SW 1271 (cell line): ENCODE results near the gene KCNT2.
"Not testable (repeated sequence)": the region's sequence is repeated elsewhere in the genome, so short reads cannot be mapped to it uniquely, and the experiment has no call there.

Experiments
- DNase-seq, 2 experiments: peaks; one replicate each; lab custom pipeline; 2025; lab: John Stamatoyannopoulos, UW

The KCNT2 gene

DNA sequence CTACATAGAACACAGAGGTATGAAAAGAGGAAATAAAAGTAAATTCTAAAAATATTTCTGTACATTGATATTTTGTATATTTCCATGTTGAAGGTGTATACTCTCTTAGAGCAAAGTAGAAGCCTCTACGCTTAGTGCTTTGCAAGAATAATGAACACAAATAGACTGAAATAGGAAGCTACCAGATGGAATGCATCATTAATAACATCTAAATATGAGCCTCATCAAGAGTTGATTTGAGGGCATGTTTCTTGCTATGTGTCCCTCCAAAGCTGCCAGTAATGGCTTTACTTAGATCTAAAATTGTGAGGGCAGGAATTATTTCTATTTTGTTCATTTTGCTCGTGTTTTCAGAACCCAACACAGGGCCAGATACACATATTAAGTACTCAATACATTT lies 94.4 kb downstream of the KCNT2 start:
- DNase-seq: no peak

GRCh38 chr1:196510451-196510850 lies 97.8 kb downstream of the KCNT2 start:
- DNase-seq: no peak

DNA sequence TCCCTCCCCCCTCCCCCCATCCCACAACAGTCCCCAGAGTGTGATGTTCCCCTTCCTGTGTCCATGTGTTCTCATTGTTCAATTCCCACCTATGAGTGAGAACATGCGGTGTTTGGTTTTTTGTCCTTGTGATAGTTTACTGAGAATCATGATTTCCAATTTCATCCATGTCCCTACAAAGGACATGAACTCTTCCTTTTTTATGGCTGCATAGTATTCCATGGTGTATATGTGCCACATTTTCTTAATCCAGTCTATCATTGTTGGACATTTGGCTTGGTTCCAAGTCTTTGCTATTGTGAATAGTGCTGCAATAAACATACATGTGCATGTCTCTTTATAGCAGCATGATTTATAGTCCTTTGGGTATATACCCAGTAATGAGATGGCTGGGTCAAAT lies 104.0 kb downstream of the KCNT2 start:
- not testable (repeated sequence) for DNase-seq

GRCh38 chr1:196502437-196502836 lies 105.8 kb downstream of the KCNT2 start:
- DNase-seq: no peak

DNA sequence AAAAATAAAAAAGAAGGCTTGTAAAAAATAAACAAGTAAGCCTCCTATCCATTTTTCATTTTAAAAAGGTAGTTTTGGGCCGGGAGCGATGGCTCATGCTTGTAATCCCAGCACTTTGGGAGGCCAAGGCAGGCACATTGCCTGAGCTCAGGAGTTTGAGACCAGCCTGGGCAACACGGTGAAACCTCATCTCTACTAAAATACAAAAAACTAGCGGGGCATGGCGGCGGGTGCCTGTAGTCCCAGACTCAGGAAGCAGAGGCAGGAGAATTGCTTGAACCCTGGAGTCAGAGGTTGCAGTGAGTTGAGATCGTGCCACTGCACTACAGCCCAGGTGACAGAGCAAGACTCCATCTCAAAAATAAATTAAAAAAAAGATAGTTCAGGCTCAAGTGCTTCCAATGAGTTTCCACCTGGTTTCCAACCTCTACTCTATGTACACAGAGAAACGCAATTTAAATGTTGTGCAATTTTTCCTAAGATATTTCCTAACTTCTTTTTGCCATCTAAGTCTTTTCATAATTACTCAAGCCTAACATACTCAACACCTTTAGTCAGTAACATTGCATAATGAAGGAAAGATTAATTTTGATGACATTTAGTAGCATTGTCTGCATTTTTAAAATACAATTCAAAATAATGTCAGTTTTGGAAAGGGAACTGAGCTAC lies 106.3 kb downstream of the KCNT2 start:
- DNase-seq: no peak

GRCh38 chr1:196497817-196498216 lies 110.4 kb downstream of the KCNT2 start:
- no peak for DNase-seq

DNA sequence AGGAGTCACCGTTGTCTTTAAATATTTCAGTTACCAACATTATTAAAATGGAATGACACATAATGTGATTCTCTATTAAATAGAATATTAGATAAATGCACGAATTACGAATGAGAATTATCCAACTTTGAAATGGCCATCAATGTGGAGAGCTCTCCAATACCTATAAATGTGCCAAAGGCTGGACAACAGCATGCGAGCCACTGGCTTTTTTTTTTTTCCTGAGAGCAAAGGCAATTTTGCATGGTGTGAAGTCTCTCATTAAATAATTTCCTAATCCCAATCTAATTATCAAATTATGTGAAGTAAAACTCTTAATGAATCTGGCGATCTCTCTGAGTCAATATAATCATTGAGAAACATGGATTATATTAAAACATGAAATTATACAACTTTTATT lies 113.5 kb downstream of the KCNT2 start:
- DNase-seq: no peak

DNA sequence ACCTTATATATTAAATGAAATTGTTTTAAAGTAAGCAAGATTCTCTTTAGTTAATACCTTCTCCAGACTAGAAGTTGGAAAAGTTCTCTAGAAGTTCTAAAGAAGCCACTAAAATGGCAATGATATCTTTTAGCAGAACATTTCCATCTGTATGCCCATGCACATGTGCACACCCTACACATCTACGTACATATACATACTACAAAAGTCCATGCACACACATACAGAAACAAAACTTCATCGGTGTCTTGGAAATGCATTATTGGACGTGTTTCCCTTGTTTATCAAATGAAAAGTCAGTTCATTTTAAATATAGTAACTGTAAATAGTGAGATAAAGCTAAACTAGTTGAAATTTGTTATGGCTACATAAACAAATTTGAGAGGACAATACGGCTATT lies 114.4 kb downstream of the KCNT2 start:
- DNase-seq: no peak

DNA sequence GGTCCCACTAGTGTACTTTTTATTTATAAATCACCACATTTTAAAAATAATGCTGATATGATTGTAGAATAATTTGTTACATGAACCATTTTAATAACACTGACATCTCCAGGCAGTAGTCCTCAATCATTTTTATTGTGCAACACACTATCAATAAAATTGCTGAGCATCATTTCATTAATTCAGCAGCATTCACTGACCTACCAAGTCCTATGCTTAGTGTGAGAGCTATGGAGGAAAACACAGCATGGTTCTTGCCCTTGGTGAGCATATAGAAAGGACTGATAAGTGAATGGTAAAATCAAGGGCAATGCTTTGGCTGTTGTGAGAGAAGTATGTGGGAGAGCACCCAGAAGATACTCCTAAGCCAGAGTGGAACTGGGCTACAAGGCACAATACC lies 119.7 kb downstream of the KCNT2 start:
- DNase-seq: no peak

DNA sequence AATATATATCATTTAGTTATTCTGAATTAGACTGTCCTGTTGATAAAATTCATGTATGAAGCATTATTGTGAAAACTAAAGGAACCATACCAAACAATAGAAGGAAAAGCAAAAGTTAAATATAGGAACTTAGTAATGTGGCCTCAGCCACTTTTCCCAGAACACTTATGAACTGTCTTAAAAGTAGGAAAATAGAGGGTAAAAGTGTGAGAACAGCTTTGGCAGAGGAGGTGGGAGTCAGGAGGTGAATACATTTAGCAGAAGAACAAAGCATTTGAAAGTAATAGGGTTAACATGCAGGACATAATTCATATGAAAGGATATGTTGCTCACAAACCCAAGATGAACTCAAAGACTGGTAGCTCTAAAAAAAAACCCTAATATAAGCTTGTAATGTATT lies 121.9 kb downstream of the KCNT2 start:
- DNase-seq: no peak

GRCh38 chr1:196481616-196482015 lies 126.6 kb downstream of the KCNT2 start:
- no peak for DNase-seq

GRCh38 chr1:196477262-196477661 lies 131.0 kb downstream of the KCNT2 start:
- no peak for DNase-seq

DNA sequence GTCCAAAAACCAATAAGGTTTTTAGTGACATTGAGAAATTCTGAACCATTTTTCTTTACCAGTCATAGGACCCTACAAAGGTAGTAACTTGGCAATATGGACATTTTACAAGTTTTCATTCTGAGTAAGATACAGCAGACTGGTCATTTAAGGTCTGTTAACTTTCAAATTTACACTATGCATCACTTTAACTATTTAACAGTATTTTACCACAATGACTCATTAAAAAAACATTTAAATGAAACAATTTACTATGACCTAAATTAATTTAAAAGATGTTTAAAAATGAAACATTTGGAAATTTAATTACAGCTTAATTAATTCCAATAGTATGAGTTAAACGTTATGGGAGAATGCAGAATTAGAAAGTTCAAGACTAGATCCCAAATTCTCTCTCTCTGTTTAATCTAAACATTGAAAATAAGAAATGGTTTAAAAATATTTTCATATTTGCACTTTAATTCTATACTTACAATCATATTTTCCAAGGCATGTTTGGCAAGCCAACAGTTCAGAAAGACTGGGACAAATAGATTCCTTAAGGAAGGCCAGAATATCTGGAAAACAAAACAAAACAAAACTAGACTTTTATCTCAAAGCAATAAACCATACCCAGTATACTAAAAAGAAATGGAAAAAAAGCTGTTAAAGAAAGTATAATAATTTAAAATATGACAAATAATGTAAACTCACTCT lies 140.9 kb downstream of the KCNT2 start:
- DNase-seq: no peak

DNA sequence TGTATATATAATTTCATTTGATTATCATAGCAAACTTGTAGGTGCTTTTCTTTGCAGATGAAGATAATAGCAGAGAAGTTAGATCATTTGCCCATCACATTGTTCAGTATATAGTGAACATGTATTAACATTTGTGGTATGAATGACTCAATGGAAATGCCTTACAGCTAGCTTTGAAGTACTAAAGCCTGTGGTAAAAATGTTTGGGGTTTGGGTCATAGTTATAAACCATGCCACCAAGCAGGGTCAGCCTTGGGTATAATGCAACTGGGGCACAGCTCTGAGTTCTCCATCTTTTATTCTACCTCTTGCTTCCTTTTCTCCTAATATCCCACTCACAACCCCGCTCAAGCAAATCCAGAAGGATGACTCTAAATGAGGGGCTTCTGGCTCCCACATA lies 141.6 kb downstream of the KCNT2 start:
- no peak for DNase-seq

DNA sequence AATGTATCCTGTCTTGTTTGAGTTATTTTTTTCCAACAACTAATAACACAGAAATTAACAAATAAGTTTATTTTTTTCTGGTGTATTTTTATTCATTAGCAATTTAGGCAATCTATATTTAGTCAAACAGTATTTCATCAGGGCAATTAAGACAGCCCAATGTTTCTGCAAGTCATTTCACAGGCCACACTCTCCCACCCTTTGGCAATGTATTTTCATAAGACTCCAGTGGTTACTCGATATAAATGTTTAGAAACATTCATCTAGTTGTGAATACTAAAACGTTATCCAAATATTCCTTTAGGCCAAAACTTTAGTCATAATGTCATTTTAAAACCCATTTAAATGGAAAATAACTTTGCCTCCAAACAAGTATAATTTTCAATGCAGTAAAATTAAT lies 142.1 kb downstream of the KCNT2 start:
- no peak for DNase-seq

GRCh38 chr1:196464480-196464941 lies 143.7 kb downstream of the KCNT2 start:
- DNase-seq: no peak

DNA sequence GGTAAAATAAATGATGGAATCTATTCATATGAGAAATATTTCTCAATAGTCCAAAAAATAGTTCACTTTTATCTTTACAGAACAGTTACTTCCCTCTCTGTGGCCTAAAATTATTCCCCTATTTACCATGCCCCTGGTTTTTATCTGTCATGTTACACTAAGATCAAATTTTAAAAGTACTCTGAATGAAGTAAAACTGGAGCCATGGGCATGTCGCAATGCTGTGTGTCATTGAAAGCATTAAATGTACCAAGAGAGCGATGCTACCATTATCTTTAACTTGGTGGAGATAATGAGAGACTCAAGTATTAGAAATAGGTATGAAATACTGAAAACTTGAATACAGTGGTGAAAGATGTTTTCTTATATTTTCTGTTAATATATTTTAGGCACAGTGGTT lies 146.2 kb downstream of the KCNT2 start:
- no peak for DNase-seq

DNA sequence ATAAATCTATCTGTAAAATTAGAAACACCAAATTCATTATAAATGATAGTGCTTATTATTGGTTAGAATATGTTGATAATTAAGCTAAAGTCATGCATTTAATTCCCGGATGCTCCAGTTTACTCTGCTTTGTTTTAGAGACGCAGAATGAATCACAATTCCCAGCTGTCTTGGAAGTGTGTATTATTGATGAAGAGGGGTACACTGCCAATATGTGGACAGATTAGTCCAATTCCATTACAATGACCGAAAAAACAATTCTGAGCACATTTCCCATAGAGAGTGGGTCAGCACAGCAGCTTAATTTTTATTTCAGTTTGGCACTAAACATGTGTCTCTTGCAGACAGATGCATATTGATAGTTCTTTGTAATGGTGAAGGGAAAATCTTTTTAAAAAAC lies 146.7 kb downstream of the KCNT2 start:
- no peak for DNase-seq

DNA sequence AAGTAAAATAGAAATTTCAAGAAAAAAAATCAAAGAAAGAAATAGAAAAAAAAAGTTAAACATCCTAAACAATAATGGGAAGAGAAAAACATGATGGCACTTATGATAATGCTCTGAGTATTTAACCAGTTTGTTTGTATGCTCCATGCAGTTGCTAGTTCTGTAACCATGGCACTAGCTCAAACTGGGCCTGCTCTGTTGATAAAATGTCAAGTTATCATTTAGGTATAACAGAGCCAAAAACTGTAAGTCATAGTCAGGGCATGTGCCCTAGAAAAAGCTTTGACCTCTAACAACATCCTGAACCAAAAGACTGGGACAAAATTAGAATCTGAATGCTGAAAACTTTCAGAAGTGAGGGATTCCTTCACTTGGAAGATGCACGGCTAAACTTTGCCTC lies 148.9 kb downstream of the KCNT2 start:
- no peak for DNase-seq

- no peak for DNase-seq
These were observed 153.4 kb downstream of the KCNT2 start for GRCh38 chr1:196454792-196455191.

DNA sequence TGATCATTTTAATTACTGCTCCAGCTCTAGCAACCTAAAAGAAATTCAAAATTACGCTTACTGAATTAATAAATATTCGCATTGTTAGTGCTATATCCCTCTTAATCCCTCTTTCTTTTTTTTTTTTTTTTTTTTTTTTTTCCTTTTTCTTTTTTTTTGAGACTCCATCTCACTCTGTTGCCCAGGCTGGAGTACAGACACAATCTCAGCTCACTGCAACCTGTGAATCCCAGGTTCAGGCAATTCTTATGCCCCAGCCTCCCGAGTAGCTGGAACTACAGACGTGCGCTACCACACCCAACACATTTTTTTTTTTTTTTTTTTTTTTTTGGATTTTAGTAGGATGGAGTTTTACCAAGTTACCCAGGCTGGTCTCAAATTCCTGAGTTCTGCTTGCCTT lies 157.1 kb downstream of the KCNT2 start:
- no peak for DNase-seq

- DNase-seq: no peak
These were observed 157.8 kb downstream of the KCNT2 start for GRCh38 chr1:196450143-196451095.

DNA sequence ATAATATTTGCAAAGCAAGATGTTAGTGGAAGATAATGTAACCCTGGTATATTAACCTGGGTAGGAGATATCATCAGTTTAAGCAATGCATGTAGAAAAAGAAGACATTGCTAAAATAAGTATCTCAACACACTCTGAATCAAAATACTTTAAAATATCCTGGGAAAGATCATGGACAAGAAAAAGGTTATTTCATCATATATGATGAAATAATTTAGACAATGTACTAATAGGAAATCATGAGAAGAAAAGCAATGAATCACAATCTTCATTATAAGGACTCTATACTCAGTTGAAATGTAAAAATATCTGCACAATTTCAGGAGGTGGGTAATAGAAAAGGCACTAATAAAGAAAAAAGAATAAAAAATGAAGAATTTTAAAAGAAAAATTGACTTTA lies 158.8 kb downstream of the KCNT2 start:
- DNase-seq: no peak
